Vagina (tissue), 2 donors: ENCODE results near the gene NACC2. TPM values are rescaled to one million over a fixed set of nuclear protein-coding genes. Genes with fewer than 3 reads are reported as not detected.
A peak's percentile ranks its signal among the peaks of the same experiment; 100 is the strongest.

Experiments used
- DNase-seq, 2 donors: peaks; one replicate each; pipeline ENCODE4 v3.0.0-alpha.2; 2017; ENCODE audit errors: extremely low spot score in 2 of 2
- H3K27ac ChIP-seq: fragments of 200-600 bp; sonication (generic); one replicate; pipeline ENCODE4 v1.5.1; 2019
- H3K27me3 ChIP-seq: fragments of 200-600 bp; sonication (generic); one replicate; pipeline ENCODE4 v1.5.1; 2019
- H3K36me3 ChIP-seq, 2 donors: fragments of 200-600 bp; sonication (generic); one replicate each; pipeline ENCODE4 v1.5.1; 2017 to 2019
- H3K4me1 ChIP-seq: fragments of 200-600 bp; sonication (generic); one replicate; pipeline ENCODE4 v1.5.1; 2019
- H3K4me3 ChIP-seq, 2 donors: fragments of 200-600 bp; sonication (generic); 1 replicate in 1 of 2; 2 replicates in 1 of 2; pipeline ENCODE4 v1.5.1; 2016 to 2019
- H3K9me3 ChIP-seq: fragments of 200-600 bp; sonication (generic); one replicate; pipeline ENCODE4 v1.5.1; 2019
- CTCF ChIP-seq, 3 experiments: fragments of 450-650 bp in 2 of 3; fragments of 200-600 bp in 1 of 3; sonication (generic) in 1 of 3; IDR thresholded peaks; one replicate each; pipeline ENCODE4 v1.5.1; 2017 to 2019; ENCODE audit warnings: antibody characterized with exemption in 3 of 3, mild to moderate bottlenecking in 2 of 3, moderate library complexity in 2 of 3
- POLR2A ChIP-seq, 2 donors: fragments of 450-650 bp; IDR thresholded peaks; one replicate each; pipeline ENCODE4 v1.6.1; 2017; ENCODE audit warnings: antibody characterized with exemption in 2 of 2, mild to moderate bottlenecking in 2 of 2, moderate library complexity in 2 of 2
- POLR2AphosphoS5 ChIP-seq, 2 donors: sonication (generic); formaldehyde crosslinking; IDR thresholded peaks; one replicate each; pipeline ENCODE4 v1.9.0; 2017; ENCODE audit warnings: antibody characterized with exemption in 2 of 2, mild to moderate bottlenecking in 2 of 2, low read depth in 1 of 2; ENCODE audit not compliant: insufficient read depth in 1 of 2
- intact Hi-C: fragments of 100-400 bp; cut with DNase I; formaldehyde crosslinking; loops from one replicate; pipeline ENCODE4 v1.15.1; 2023
- total RNA-seq: library from RNA; depleted of rRNA; stranded (reverse); fragments of >200 nt; gene quantifications from one replicate; pipeline ENCODE4 v1.2.3, GENCODE V29; 2016

NACC2 gene
- total RNA-seq, 1 donor from 2014 or later = 21.1 TPM

GRCh38 chr9:135961277-135961715 is 133.8 kb downstream of the NACC2 start, which contains the start of gene UBAC1:
Gene UBAC1 (minus strand): TSS chr9:135961373. CDS start chr9:135961162, 211 bp downstream.
- peak within 1 kb of the TSS; percentile 91 to 95 for H3K4me3 ChIP-seq
- peak within 1 kb of the TSS; percentile 85 for H3K27ac ChIP-seq
- no peaks in the 10 kb centered on the region for H3K9me3 ChIP-seq
- intact Hi-C loops = no loop called here
- H3K36me3 ChIP-seq = no peaks in the 10 kb centered on the region
- TF ChIP-seq POLR2A (IDR thresholded peaks at IDR 0.05) (peak in 1 of 2 donors; percentile 21), CTCF (IDR thresholded peaks at IDR 0.05) (peak in 1 of 3 experiments; percentile 43), POLR2AphosphoS5 (IDR thresholded peaks at IDR 0.05; ENCODE audit: insufficient read depth in 1 of 2, low read depth in 1 of 2) (peak in 1 of 2 donors; percentile 75)
- peaks cover 24% of the 10 kb centered on the region for H3K4me1 ChIP-seq
- peak in 1 of 2 donors; percentile 96 for DNase-seq
- H3K27me3 ChIP-seq = no peaks in the 10 kb centered on the region

- no peaks in the 10 kb centered on the region for H3K36me3 ChIP-seq
- H3K27ac ChIP-seq = peak overlapping the region; percentile 85
- no peaks in the 10 kb centered on the region for H3K27me3 ChIP-seq
- H3K9me3 ChIP-seq = no peaks in the 10 kb centered on the region
- DNase-seq = no peak
- H3K4me1 ChIP-seq = peaks cover 24% of the 10 kb centered on the region
- TF ChIP-seq POLR2A (IDR thresholded peaks at IDR 0.05) = no peak
- TF ChIP-seq POLR2AphosphoS5 (IDR thresholded peaks at IDR 0.05; ENCODE audit: insufficient read depth in 1 of 2, low read depth in 1 of 2) = no peak
- no peak for TF ChIP-seq CTCF (IDR thresholded peaks at IDR 0.05)
- intact Hi-C loops = no loop called here
- peak overlapping the region; percentile 91 to 95 for H3K4me3 ChIP-seq
These were observed 134.4 kb downstream of the NACC2 start for GRCh38 chr9:135960411-135961276.

- TF ChIP-seq CTCF (IDR thresholded peaks at IDR 0.05) (no peak), POLR2AphosphoS5 (IDR thresholded peaks at IDR 0.05; ENCODE audit: insufficient read depth in 1 of 2, low read depth in 1 of 2) (no peak), POLR2A (IDR thresholded peaks at IDR 0.05) (no peak)
- no peaks in the 10 kb centered on the region for H3K9me3 ChIP-seq
- intact Hi-C loops = no loop called here
- H3K36me3 ChIP-seq = peaks cover 0 to 2% of the 10 kb centered on the region in 2 donors
- peak overlapping the region; percentile 91 to 95 for H3K4me3 ChIP-seq
- H3K27me3 ChIP-seq = no peaks in the 10 kb centered on the region
- DNase-seq = no peak
- no peak overlapping the region for H3K27ac ChIP-seq
- H3K4me1 ChIP-seq = peaks cover 24% of the 10 kb centered on the region
These were observed 135.3 kb downstream of the NACC2 start for GRCh38 chr9:135959814-135960213.

GRCh38 chr9:135958485-135958884 is 136.6 kb downstream of the NACC2 start:
- H3K36me3 ChIP-seq = peaks cover 0 to 15% of the 10 kb centered on the region in 2 donors
- no peak for DNase-seq
- no peaks in the 10 kb centered on the region for H3K27me3 ChIP-seq
- intact Hi-C loops = no loop called here
- H3K27ac ChIP-seq = no peak overlapping the region
- H3K4me1 ChIP-seq = peaks cover 24% of the 10 kb centered on the region
- no peaks in the 10 kb centered on the region for H3K9me3 ChIP-seq
- TF ChIP-seq POLR2AphosphoS5 (IDR thresholded peaks at IDR 0.05; ENCODE audit: insufficient read depth in 1 of 2, low read depth in 1 of 2) (no peak), POLR2A (IDR thresholded peaks at IDR 0.05) (no peak), CTCF (IDR thresholded peaks at IDR 0.05) (no peak)
- H3K4me3 ChIP-seq = no peak overlapping the region

GRCh38 chr9:135957431-135957830 is 137.7 kb downstream of the NACC2 start:
- no peaks in the 10 kb centered on the region for H3K9me3 ChIP-seq
- no peak for TF ChIP-seq POLR2AphosphoS5 (IDR thresholded peaks at IDR 0.05; ENCODE audit: insufficient read depth in 1 of 2, low read depth in 1 of 2)
- TF ChIP-seq POLR2A (IDR thresholded peaks at IDR 0.05) = no peak
- no peak for TF ChIP-seq CTCF (IDR thresholded peaks at IDR 0.05)
- H3K4me3 ChIP-seq = no peak overlapping the region
- intact Hi-C loops = no loop called here
- no peak overlapping the region for H3K27ac ChIP-seq
- H3K4me1 ChIP-seq = peaks cover 24% of the 10 kb centered on the region
- DNase-seq = no peak
- H3K36me3 ChIP-seq = peaks cover 0 to 18% of the 10 kb centered on the region in 2 donors
- no peaks in the 10 kb centered on the region for H3K27me3 ChIP-seq
